MM.1S (cell line): Measurements from ENCODE around the gene PPP4R1.

Experiments used
- EZH2phosphoT487 ChIP-seq: fragments of 300-600 bp; sonication (generic); IDR thresholded peaks from 2 replicates; pipeline ENCODE4 v1.6.1; 2018; ENCODE audit warnings: antibody characterized with exemption, low read length
- TF ChIP-seq, protein P1 (sequence below): fragments of 300-600 bp; sonication (generic); IDR thresholded peaks from 2 replicates; pipeline ENCODE4 v1.5.1; 2016; ENCODE audit warnings: antibody characterized with exemption, low read length, mixed read lengths

DNA sequence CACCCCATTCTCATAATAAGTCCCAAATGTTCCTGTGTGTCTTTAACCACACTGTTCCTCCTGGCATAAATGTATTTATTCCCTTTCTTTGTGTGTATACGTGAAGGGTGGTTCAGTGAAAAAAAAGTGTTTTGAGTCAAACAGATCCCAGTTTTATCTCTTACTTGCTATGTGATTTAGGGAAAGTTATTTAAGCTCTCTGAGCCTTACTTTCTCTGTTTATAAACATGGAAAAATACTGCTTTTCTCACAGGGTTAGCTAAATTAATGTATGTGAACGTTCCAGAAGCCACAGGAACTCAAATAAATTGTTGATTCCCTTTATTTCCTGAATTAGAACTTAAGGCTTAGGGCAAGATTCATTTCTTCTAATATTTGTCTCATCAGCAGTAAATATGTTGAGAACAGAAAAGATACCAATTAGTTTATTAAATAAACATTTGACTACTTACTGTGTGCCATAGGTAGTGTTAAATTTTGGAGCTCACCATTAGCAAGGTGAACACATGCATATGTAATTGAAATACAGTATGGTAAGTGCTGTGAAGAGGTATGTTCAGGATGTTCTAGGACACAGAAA is 105.8 kb downstream of the PPP4R1 start:
- TF ChIP-seq, protein P1, sequence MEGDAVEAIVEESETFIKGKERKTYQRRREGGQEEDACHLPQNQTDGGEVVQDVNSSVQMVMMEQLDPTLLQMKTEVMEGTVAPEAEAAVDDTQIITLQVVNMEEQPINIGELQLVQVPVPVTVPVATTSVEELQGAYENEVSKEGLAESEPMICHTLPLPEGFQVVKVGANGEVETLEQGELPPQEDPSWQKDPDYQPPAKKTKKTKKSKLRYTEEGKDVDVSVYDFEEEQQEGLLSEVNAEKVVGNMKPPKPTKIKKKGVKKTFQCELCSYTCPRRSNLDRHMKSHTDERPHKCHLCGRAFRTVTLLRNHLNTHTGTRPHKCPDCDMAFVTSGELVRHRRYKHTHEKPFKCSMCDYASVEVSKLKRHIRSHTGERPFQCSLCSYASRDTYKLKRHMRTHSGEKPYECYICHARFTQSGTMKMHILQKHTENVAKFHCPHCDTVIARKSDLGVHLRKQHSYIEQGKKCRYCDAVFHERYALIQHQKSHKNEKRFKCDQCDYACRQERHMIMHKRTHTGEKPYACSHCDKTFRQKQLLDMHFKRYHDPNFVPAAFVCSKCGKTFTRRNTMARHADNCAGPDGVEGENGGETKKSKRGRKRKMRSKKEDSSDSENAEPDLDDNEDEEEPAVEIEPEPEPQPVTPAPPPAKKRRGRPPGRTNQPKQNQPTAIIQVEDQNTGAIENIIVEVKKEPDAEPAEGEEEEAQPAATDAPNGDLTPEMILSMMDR: no peak
- no peak for TF ChIP-seq EZH2phosphoT487
